ENCODE data around the gene SGMS1.

DNA sequence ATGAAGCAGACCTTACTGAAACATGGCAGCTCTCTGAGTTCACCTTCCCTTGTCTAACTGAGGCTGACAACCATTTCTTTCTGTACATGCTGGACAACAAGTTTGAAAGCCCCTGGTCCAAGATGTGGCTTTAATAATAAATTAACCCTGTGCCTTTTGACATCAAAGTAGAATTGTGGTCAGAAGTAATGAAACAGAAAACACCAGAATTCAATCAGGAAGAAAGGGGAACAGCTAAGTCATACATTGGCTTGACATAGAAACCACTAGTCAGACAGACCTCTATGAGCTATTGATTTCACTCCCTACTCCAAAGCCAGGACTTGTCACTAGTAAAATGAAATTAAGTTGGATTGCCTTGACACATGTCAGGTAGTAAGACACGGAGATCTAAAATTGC is 197.3 kb downstream of the SGMS1 start:
- TF ChIP-seq CTCF (IDR thresholded peaks at IDR 0.05; ENCODE audit: extremely low read depth in 1 of 2, insufficient read depth in 1 of 2, low read depth in 1 of 2, low read length in 2 of 2) = no peak
- TF ChIP-seq EZH2 (IDR thresholded peaks at IDR 0.05; ENCODE audit: borderline replicate concordance, low read depth, low read length, severe bottlenecking) = no peak
- no peak for TF ChIP-seq MAX (IDR thresholded peaks at IDR 0.05; ENCODE audit: insufficient read depth, insufficient read length)
- no peak for TF ChIP-seq POLR2A (IDR thresholded peaks at IDR 0.05; ENCODE audit: low read depth, low read length)
- TF ChIP-seq MYC (IDR thresholded peaks at IDR 0.05; ENCODE audit: low read depth, low read length) = no peak
- no peak for TF ChIP-seq POLR2AphosphoS5 (IDR thresholded peaks at IDR 0.05; ENCODE audit: insufficient read depth, low read depth, low read length)
- TF ChIP-seq JUN (IDR thresholded peaks at IDR 0.05; ENCODE audit: borderline replicate concordance, insufficient read depth, insufficient read length, low read depth) = no peak
- no peak for TF ChIP-seq FOS (IDR thresholded peaks at IDR 0.05; ENCODE audit: borderline replicate concordance, insufficient read depth, low read length)

All from endothelial cell of umbilical vein (primary cell).